Stimulated activated CD4-positive, alpha-beta T cell treated with anti-CD3 and anti-CD28 coated beads, TNF-alpha, amount 100 ng/mL, for 4 hours (primary cell): ENCODE results near the gene MYCT1.
"Not testable (repeated sequence)": the region's sequence is repeated elsewhere in the genome, so short reads cannot be mapped to it uniquely, and the experiment has no call there.

ENCODE experiments used
- DNase-seq, 3 experiments: peaks; one replicate each; pipeline ENCODE4 v3.0.0-alpha.2; 2020; ENCODE audit warnings: low read depth in 3 of 3

The MYCT1 gene

DNA sequence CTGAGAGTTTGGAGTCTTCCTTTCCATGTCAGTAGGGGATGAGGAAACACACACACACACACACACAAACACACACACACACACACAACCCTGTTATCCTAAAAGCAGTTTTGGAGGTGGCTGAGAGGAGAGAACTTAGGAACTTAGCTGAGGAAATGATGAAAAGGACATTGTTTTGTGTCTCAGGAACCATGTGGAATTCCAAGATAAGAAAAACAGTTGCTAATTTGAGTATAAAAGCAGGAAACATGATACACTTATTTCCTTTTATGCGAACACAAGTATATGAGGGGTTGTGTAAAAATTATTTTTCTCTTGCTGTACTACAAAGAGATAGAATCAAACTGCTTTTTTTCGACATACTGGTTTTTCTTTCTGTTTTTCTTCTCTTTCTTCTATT lies at the start of gene MYCT1:
TSS of gene MYCT1 (plus strand) at position 264 of the 400 bp plus-strand sequence. CDS start at position 270, 6 bp downstream.
- no peak for DNase-seq

DNA sequence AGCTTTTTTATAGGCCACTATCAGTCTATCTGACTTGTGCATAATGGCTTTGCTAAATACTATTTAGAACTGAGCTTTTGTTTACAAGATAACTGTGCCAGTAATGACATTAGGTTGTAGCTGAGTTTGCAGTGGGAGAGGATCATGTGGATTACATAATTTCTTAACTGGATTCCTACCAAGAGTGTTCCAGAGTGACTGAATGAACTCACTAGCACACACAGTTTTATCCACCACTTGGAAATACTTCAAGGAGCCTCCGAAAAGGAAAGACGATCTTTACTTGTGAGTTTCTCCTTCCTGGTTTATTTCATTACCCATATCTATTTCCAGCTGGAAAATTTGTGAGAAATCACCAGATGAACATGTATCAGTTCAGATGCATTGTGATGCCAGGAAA lies 49.6 kb upstream of the MYCT1 start:
- no peak for DNase-seq

DNA sequence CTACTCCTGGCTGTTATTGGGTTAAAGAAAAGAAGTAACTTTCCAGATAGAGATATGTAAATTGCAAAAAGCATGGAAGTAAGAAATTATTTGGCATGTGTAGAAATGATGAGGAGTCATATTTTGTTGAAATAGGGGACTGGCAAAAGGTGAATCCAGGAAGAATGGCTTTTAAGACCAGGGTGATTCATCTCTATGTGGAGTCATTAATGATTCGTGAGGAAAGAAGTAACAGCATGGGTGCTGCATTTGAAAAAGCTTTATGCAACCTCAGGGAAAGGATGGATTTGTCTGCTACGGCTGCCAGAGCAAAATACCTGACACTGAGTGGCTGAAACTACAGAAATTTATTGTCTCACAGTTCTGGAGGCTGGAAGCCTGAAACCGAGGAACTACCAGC lies 45.7 kb upstream of the MYCT1 start:
- no peak for DNase-seq

DNA sequence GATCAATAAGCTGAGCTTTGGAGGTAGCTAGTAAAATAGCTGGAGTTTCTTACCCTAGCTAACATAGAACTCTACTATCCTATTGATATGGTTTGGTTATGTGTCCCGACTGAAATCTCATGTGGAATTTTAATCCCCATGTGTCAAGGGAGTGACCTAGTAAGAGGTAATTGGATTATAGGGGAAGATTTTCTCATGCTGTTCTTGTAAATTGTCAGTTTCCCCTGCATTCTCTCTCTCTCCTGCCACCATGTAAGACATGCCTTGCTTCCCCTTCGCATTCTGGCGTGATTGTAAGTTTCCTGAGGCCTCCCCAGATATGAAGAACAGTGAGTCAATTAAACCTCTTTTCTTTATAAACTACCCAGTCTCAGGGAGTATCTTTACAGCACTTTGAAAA lies 35.9 kb upstream of the MYCT1 start:
- DNase-seq: no peak

DNA sequence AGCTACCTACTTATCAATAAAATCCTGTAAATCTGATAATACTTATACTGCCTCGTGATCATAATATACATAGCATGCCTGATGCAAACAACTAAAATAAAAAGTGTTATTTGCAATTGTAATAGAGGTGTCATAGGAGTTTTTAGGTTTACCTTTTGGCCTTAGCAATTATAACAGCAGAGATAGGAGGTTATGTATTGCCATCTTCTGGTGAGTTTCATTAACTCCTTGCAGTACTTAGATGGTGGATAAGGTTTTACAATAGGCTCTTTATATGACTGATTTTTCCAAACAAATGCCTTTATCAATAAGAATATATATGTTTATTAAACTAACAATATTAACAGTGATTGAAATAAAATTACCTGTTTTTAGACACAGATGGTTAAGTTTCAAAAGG lies 27.8 kb upstream of the MYCT1 start:
- no peak for DNase-seq

- no peak for DNase-seq
These were observed 26.5 kb upstream of the MYCT1 start for GRCh38 chr6:152671171-152671570.

GRCh38 chr6:152673236-152673635 lies 24.5 kb upstream of the MYCT1 start:
- DNase-seq: no peak

- no peak for DNase-seq
These were observed 17.5 kb upstream of the MYCT1 start for GRCh38 chr6:152680151-152680550.

DNA sequence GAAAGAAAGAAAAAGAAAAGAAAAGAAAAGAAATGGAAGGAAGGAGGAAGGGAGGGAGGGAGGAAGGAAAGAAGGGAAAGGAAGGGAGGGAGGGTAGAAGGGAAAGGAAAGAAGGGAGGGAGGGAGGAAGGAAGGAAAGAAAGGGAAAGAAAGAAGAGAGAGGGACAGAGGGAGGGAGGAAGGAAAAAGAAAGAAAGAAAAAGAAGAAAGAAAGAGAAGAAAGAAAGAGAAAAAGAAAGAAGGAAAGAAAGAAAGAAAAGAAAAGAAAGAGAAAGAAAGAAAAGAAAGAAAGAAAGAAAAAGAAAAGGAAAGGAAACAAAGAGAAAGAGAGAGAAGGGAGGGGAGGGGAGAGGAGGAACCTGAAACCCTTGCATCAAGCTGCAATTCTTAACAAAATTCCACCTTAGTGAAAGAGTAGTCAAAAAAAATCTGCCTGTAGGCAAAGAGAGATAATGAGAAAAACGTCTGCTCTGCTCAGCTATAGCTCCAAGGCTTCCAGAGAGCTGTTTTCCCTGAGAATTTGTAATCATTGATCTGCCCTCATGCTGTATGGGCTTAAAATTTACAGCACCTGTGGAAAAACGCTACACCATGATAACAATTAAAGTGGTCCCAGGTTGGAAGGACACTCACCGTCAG lies 16.7 kb upstream of the MYCT1 start:
- no peak for DNase-seq

DNA sequence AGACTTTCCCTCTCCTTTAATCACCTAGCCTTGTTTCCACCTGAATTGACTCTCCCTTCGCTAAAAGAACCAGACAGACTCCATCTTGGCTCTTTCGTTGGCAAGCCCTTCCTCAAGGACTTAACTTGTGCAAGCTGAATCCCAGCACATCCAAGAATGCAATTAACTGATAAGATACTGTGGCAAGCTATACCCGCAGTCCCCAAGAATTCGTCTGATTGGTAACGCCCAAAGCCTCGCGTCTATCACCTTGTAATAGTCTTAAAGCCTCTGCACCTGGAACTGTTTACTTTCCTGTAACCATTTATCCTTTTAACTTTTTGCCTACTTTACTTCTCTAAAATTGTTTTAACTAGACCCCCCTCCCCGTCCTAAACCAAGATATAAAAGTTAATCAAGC lies 15.6 kb upstream of the MYCT1 start:
- DNase-seq: no peak

DNA sequence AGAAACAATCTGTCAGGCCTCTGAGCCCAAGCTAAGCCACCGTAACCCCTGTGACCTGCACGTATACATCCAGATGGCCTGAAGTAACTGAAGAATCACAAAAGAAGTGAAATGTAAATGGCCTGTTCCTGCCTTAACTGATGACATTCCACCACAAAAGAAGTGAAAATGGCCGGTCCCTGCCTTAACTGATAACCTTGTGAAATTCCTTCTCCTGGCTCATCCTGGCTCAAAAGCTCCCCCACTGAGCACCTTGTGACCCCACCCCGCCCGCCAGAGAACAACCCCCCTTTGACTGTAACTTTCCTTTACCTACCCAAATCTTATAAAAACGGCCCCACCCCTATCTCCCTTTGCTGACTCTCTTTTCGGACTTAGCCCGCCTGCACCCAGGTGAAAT lies 14.8 kb upstream of the MYCT1 start:
- not testable (repeated sequence) for DNase-seq

GRCh38 chr6:152685819-152686218 lies 11.9 kb upstream of the MYCT1 start:
- DNase-seq: no peak

GRCh38 chr6:152695372-152696045 lies 2.2 kb upstream of the MYCT1 start:
- no peak for DNase-seq

GRCh38 chr6:152696522-152696921 lies 1.2 kb upstream of the MYCT1 start:
- no peak for DNase-seq

- DNase-seq: no peak
These were observed 995 bp downstream of the MYCT1 start for GRCh38 chr6:152698692-152699091.

GRCh38 chr6:152700427-152700826 lies 2.7 kb downstream of the MYCT1 start:
- DNase-seq: no peak

- no peak for DNase-seq
These were observed 3.6 kb downstream of the MYCT1 start for GRCh38 chr6:152701081-152701862.

GRCh38 chr6:152701863-152702401 lies 4.2 kb downstream of the MYCT1 start:
- DNase-seq: no peak

- not testable (repeated sequence) for DNase-seq
These were observed 6.1 kb downstream of the MYCT1 start for GRCh38 chr6:152703750-152704149.

DNA sequence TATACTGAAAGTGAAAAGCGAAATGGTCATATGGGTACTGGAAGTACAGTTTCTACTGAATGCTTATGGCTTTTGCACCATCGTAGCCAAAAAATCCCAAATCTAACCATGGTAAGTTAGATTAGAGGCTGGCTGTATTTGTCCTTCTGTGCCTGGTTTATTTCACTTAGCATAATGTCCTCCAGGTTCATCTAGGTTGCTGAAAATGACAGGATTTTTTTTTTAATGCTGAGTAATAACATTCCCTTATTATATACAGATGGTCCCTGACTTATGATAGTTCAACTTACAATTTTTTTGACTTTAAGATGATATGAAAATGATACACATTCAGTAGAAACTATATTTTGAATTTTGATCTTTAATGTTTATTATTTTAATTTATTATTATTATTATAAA lies 7.6 kb downstream of the MYCT1 start:
- DNase-seq: no peak

DNA sequence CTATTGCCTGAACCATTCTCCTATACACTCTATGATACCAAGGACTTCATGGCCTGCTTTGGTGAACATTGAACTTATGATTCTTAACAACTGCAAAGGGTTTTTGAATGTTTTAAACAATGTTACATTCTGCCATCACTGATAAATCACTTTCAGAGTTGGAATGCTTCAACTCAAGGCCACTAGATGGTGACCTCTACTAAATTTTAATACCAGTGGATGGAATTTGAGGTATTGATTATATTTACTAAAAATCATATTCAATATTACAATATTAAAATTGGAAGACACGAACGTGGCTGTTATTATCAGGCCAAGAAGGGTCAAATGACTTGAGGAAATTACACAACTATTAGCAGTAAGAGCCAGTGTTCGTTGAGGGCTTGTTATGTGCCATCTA lies 18.6 kb downstream of the MYCT1 start:
- DNase-seq: no peak

DNA sequence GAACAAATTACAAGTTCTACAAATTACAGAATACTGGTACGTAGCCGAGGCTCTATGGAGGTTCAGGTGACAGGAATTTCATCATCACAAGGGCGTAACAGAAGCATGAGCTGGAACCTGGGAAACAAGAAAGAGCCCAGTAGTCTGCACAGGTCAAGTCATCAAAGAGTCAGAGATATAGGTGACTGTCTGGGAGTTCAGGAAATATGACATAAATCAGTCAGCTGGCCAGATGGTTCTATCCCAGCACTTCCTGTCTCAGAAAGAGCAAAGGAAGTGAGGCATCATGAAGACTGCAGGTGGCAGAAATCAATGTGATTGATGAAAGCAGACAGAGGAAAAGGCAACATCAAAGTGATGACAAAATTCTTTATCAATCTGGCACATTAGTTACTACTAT lies 23.3 kb downstream of the MYCT1 start:
- DNase-seq: no peak

- no peak for DNase-seq
These were observed 24.3 kb downstream of the MYCT1 start for GRCh38 chr6:152721956-152722355.
